GM12865 (cell line): ENCODE data around the gene FCN3.

Source experiments
- DNase-seq: peaks from one replicate; pipeline ENCODE4 v3.0.0; 2010; ENCODE audit warnings: low read depth
- H3K4me3 ChIP-seq: 2 replicates; pipeline ENCODE4 v1.5.1; 2011; ENCODE audit warnings: mild to moderate bottlenecking, low read depth, low read length, control low read depth
- CTCF ChIP-seq: IDR thresholded peaks from 2 replicates; pipeline ENCODE4 v1.5.1; 2011; ENCODE audit warnings: low read length, control low read depth, low read depth, inconsistent platforms; ENCODE audit not compliant: insufficient read depth; ENCODE audit errors: missing control alignments

FCN3 gene

DNA sequence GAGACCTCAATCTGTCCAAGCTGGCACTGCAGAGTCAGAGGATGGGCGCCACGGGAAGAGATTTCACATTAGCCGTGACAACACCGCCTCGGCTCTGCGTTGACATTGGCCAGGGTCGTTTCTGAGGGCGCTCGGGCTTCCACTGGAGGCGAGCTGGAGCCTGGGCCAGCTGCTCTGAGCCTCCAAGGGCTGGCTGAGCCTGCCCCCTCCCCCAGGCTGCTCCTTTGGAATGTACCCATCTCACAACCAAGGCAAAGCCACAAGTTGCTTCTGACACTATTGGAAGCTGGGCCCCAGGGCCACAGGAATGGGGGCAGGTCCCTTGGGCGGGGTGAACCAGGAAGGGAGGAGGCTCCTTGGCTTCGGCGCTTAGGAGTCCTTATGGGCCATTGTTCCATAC is 30.4 kb upstream of the FCN3 start:
- no peak for DNase-seq
- H3K4me3 ChIP-seq: no peak overlapping the region
- TF ChIP-seq CTCF: no peak

DNA sequence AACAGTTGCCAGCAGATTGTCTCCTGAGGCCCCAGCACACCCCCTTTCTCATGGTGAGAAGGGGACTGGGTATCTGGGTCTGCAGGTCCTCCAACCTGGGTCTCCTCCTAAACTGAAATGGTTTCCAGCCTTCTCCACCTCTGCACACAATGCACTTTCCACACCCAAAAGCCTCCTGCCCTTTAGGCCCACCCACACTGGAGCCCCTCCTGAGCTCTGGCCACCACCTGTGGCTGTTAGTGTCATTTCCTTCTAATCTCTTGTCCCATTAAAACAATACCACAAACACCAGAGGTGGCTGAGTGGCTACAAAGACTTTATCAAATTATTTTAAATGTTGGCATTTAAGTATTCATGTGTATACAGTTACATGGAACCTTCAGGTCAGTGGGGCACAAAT is 29.3 kb upstream of the FCN3 start:
- no peak for TF ChIP-seq CTCF
- DNase-seq: no peak

DNA sequence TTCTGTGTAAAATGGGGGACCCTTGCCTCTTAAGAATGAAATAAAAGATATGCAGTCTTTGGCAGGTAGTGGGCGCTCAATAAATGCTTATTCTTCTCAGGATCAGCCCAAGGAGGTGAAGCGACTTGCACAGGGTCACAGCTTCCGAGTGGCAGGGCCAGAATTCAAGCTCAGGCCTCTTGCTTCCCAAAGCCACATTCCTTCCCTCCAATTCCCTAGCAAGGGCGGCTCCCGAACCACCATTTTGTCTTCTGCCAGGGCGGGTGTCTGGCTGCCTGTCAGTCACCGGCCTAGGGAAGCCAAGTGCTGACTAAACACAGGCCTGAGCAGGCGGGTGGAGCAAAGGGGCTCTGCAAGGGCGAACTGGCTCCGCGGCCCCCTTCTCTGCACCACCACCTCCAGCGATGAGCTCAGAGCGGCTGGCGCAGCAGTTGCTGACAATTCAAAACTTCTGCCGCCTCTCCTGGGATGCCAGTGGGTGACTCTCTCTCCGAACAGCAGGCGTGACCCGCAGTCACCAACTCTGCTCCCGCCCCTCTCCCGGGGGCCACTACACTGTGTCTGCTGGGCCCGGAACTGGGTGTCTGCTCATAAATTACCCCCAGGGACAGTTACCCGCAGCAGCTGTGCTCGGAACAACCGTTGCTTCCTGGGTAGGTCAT is 28.6 kb upstream of the FCN3 start:
- H3K4me3 ChIP-seq: no peak overlapping the region
- DNase-seq: no peak
- peak; percentile 12 for TF ChIP-seq CTCF

More for the DNA sequence above, 29.3 kb upstream of the FCN3 start:
- no peak overlapping the region for H3K4me3 ChIP-seq

- peak; percentile 52 for DNase-seq
- H3K4me3 ChIP-seq: no peak overlapping the region
- TF ChIP-seq CTCF: peak; percentile 23
Observed at GRCh38 chr1:27402349-27402754, 27.7 kb upstream of the FCN3 start.

DNA sequence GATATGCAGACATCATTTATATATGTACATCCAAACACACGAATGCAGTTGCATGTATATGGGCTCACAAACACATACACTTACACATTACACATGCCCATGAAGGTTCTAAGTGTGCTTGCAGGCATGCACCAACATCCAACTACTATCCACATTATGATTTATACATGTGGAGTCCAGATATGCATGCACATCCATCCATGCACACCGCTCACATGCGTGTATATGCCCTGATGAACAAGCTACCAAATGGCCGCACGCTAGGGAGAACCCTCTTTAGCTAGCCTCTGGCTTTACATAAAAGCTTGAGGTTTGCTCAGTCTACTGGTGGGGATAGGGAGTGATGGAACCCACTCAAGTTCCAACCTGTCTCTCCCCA is 26.3 kb upstream of the FCN3 start:
- no peak for TF ChIP-seq CTCF
- H3K4me3 ChIP-seq: no peak overlapping the region
- DNase-seq: no peak

- DNase-seq: no peak
- no peak overlapping the region for H3K4me3 ChIP-seq
- TF ChIP-seq CTCF: no peak
Observed at GRCh38 chr1:27400082-27400962, 25.7 kb upstream of the FCN3 start.
